Limb (tissue), 2 donors: ENCODE measurements around the gene SLC38A6.
"Not testable (repeated sequence)": the region's sequence is repeated elsewhere in the genome, so short reads cannot be mapped to it uniquely, and the experiment has no call there.

ENCODE experiments used
- DNase-seq, 2 donors: peaks; one replicate each; pipeline ENCODE4 v3.0.0-alpha.2; 2016; ENCODE audit errors: extremely low spot score in 2 of 2

SLC38A6 gene

DNA sequence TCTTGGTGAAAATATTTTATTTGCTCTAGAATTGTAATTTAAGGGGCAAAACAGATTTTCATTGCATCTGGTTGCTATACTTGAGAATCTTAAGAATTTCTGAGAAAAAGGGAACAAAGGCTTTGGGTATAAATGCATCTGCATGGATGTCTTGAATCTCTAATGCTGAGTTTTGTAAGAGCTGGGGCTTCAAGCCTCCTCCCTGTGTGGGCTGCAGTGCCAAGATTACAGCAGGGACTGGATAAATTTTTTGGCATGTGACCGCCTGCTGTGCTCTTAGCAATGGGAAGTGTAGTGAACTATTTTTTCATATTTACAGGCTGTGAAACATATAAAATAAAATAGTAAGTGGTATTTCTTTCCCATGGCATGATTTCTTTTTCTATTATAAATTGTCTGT, 70.0 kb downstream of the SLC38A6 start:
- DNase-seq, result peak; percentile 31 to 61

DNA sequence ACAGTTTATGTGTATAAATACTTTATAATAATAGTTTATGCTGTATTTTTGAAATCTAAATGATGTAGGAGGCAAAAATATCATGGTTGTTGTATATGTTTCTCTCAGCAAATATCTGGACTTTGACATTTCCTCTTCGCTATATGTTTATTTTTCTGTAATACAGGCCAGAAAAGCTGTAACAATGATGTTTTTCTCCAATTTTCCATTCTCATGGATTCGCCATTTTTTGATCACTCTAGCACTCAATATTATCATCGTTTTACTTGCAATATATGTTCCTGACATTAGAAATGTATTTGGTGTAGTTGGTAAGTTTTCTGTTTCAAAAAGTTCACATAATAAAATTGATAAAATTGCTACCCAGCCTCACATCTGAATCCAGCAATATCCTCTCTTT, 70.6 kb downstream of the SLC38A6 start:
- DNase-seq, result no peak

DNA sequence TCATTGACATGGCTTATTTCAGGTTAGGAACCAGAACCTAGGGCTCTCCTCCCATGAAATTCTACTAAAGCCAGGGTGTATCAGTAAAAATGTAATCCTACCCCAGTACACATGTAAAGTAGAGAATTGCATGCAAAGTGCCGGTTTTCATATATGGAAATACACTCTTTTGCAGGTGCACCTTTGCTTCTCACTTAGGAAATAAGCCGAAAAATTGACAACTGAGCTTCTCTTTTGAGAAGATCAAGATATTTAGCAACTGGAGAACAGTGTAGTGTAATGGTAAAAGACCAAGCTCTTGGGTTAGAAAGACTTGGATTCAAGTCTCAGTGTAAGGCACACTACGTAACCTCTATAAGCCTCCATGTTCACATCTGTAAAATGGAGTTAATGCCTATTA, 82.4 kb downstream of the SLC38A6 start:
- DNase-seq, result no peak

DNA sequence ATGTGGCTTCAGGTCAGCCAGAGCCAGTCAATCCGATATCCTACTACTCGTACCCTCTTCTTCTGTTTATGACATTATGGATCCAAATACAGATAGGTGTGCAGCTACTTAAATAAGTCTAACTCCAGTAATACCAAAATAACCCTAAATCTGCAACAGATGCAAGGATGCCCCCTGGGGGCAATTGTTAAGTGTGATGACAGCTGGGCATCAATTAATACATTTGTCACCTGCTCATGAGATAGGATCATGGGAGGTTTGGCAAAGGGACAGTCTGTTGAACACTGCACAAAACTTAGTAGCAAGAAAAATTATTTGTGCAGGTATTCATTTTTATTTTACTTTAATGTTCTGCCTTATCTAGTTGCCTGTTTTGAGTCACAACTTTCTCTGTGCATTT, 83.2 kb downstream of the SLC38A6 start:
- DNase-seq, result no peak

DNA sequence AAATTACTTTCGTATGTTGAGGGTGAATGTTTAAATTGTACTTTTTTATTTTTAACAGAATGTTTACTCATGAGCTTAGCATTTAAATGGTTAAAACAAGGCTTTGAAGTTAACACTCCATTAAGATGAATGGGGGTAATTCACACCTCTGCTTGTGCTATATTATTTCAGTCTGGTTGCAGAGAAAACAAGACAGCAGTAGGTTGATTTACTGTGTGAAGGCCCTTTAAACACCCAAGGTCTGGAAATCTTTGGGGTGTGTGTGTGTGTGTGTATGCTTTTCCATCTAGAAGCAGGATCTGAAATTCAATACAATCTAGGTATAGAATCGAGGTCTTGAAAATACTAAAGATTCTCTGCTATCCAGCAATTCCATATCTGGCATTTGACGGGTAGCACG, 83.8 kb downstream of the SLC38A6 start:
- DNase-seq, result peak in 1 of 2 donors; percentile 8

DNA sequence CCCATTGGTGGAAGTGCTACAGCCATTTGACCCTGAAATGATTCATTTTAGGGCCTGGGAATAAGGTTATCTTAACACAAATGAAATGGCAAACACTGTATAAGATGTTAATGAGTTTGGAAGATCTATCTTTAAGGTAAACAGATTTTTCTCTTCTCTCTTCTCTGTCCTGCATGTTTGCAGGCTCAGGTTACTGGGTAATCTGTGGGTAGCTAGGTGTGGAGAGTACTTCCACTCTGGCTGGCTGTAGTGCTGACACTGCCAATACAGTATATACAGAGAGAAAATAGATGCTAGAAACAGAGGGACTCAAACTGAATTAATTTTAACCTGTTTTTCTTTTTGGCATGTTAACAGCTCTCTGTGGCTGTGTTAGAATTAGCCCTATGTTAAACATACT, 84.6 kb downstream of the SLC38A6 start:
- no peak for DNase-seq

DNA sequence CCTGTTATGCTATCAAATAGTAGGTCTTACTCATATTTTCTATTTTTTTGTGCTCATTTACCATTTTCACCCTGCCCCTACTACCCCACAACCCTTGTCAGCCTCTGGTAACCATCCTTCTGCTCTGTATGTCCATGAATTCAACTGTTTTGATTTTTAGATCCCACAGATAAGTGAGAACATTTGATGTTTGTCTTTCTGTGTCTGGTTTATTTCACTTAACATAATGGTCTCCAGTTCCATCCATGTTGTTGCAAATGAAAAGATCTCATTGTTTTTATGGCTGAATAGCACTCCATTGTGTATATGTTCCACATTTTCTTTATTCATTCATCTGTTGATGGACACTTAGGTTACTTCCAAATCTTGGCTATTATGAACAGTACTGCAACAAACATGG, 91.4 kb downstream of the SLC38A6 start:
- not testable (repeated sequence) for DNase-seq

DNA sequence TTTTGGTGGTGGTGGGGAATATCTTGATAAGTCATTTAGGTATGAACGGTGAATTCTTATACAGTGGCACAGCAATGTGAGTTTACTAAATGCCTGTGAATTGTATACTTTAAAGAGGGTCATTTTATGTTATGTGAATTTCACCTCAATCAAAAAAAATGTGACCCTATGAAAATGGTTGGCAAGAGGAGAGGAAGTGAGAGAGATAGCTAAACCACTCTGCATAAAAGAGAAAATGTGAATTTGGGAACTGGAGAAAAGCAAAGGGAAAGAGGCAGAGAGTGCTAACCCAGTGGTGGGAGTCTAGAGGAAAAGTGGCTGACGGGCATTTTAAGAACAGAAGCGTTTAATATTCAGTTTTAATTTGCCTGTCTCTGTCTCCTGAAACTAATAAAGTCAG, 93.8 kb downstream of the SLC38A6 start:
- no peak for DNase-seq

DNA sequence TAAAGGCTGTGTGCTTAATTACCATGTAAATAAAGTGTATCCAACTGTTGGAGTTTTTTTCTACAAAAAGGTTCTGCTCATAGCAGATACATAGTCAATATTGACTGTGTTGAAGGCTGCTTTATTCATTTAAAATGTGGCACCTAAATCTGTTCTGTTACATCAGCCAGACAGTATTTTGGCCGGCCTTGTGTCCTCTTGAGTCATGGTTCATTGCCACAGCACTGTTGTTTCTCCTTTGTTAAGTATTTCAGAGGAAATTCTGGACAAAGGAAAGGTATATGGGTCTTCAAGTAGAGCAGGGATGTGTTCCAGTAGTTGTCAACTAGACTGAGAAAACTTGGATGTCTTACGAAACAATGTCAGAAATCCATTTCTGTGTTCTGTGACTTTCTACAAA, 95.5 kb downstream of the SLC38A6 start:
- DNase-seq, result no peak

DNA sequence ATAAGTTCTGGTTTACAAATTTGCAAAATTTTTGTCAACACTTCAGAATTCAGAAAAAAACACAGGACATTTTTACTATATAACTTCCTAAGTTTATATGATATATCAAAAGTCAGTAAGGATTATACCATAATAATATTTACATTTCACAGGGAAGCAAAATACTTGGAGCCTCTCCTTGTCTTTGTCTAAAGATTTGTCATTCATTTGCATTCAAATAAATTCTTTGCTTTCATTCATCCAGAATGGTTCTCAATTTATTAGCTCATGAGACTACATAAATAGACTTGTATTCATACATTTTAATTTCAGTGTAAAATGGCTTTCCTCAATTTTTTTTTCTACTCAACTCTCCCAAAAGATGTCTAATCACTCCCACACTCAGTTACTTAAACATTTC, 96.4 kb downstream of the SLC38A6 start:
- no peak for DNase-seq

DNA sequence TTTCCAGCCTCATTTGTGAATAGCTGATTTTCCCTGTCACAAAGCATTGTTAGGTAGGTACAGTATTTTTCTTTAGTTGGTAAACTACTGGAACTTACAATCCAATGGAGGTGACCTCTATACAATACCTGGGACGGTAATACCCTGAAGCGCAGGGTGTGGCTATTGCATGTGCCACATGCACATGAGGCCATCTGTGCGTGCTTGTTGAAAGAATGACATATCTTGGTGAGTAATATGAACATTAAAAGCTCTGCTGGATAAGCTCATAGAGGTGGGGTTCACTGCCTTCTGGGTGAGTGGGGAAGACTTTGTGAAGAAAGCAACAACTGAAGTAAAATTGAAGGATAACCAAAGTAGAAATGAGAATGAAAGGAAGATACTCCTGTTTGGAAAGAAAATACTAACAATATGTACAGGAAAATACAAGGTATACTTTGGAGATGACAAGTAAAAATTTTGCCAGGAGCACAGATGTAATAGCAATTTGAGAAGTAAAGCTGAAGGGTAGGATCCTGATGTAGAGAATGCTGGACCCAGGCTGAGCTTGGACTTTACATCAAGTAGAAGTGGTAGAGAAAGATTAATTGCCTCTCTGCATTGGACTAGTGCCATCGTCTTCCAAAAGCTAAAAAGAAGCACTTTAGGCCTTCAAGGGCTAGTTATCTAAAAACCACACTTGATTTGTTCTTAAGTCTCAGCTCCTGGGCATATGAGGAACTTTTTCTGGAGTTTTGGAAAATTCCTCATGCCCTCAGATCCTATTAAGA, 97.1 kb downstream of the SLC38A6 start:
- DNase-seq, result no peak

DNA sequence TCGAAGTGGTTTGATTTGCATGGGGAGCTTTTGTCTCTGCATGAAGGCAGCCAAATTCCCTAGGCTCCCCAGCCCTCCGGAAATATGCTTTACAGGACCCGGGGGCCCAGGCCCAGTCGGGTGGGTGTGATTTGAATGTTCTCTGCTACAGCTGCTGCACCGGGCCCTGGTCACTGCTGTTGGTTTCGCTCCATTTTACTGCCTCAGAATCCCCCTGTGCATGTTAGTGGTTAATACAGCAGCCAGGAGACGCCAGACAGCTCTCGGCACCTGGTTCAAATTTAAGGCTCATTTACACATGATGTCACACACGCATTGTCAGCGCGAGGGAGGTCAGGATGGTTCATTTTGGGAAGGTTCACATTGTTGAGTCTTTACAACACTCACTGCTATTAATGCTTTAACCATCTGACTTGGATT, 99.6 kb downstream of the SLC38A6 start:
- peak; percentile 76 to 85 for DNase-seq

DNA sequence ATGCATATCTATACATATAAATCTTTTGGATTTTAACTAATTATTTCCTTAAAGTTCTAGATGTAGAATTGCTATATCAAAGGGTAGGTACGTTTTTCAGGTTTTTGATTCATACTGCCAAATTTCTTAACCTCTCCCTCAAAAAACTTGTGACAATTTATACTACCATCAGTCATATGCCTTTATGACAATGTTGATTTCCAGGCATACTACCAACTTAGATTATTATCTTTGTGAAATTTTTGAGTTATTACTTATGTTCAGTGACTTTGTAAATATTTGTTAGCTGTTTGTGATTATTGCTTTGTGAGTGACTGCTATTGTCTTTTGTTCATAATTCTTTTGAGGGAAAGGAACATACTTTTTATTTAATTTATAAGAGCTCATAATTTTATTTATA, 107.0 kb downstream of the SLC38A6 start:
- no peak for DNase-seq

DNA sequence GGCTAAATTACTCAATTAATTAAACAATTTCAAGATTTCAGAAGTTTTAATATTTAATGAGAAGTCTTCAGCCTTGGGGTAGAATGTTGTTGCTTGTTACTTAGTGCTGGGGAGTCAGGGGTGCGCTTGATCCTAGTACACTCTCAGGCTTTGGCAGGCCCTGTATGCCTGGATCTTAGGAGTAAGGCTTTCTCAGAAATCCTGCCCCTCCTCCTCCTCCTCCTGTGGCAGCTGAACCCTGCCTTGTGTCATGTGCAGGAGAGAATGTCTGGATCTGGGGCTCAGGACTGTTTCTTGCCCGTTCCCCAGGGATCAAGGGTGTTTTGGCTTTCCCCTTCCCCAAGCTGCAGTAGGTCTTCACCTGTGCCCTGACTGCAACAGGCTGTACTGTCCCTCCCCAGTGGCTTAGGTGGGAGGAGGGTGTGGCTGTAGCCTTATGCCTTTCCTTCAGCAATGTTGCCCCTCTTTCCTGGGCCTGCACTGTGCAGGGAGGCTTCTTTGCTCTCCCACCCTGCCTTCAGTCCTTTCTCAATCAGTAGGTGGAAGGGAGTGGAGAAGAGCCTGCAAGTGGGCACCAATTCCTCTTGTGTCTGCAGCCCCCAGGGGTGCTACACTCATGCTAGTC, 108.2 kb downstream of the SLC38A6 start:
- DNase-seq, result no peak

DNA sequence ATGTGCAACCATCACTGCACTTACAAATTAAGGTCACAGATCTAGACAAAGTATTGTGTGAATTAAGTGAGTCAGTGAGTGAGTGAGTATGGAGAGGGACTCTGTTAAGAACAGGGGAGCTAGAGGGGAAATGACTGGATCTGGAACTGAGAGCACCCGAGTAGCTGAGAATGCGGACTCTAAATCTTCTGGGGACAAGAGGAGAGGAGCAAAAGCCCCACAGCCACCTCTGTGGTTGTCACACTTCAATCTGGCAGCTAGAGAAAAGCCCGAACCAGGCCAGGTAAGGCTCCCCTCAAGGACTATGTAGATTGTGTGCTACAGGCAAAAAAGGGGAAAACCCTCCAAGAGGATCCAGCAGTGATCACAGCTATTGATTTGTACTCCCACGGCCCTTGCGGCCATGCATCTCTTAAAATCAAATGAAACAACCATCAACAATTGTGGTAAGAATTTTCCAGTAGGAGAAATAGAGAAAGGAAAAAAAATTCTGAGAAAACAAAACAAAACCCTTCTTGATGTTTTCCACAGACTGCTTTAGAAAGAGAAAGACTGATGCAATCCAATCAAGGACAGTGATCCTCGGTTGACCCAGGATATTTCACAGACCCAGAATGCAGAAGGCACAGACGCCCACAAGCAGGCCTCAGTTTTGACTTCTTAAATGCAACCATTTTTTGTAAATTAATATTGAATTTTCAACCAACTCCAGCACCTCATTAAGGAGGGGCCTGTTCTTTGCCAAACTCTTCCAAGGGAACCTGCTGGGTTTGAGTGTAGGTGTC, 109.6 kb downstream of the SLC38A6 start:
- DNase-seq, result no peak

DNA sequence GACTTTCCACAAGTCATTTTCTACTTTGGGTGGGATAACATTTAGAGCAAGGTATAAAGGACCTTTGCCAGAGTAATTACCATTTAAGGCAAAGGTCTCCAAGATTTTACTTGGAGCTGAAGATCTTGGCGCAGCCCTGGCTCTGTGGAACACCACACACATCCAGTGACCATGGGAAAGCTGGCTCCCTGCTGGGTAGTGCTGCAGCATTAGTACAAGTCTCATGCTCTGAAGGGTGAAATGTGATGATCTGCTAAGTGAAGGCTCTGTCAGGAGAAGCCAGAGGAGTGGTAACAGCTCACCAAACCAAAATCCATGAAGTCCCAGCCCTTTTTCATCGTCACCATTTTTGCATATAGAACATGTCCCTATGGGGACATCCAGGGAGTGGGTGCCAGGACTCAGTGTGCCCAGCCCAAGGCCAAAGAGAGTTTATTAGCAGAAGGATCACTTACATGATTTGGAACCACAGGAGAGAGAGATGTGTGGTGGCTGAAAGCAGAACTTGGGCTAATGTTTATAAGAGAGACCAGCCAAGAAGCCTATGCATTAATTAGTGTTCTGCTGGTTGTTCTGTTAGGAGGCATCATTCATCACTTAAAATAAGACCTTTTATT, 110.7 kb downstream of the SLC38A6 start:
- DNase-seq, result no peak

DNA sequence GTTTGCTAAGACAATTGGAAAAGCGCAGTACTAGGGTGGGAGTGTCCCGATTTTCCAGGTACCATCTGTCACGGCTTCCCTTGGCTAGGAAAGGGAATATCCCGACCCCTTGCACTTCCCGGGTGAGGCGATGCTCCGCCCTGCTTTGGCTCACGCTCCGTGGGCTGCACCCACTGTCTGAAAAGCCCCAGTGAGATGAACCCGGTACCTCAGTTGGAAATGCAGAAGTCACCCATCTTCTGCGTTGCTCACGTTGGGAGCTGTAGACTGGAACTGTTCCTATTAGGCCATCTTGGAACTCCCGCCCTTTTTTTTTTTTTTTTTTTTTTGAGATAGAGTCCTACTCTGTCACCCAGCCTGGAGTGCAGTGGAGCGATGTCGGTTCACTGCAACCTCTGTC, 117.1 kb downstream of the SLC38A6 start:
- not testable (repeated sequence) for DNase-seq

DNA sequence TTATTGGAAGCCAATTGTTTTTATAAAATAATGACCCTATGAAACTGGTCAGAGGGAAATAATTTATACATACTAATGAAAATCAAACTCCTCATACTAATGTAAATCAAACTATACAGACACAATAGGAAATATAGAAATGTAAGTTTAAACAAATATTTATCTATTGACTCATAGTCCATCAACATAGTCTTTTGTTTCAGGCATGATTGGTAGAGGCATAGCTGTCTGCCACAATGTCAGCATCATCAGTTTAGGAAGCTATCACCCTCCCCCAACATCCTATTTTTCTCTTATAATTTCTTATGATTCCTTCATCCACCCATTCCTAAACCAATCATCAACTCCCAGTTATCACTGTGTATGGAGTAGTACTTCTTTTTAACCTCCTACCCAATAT, 117.7 kb downstream of the SLC38A6 start:
- no peak for DNase-seq

DNA sequence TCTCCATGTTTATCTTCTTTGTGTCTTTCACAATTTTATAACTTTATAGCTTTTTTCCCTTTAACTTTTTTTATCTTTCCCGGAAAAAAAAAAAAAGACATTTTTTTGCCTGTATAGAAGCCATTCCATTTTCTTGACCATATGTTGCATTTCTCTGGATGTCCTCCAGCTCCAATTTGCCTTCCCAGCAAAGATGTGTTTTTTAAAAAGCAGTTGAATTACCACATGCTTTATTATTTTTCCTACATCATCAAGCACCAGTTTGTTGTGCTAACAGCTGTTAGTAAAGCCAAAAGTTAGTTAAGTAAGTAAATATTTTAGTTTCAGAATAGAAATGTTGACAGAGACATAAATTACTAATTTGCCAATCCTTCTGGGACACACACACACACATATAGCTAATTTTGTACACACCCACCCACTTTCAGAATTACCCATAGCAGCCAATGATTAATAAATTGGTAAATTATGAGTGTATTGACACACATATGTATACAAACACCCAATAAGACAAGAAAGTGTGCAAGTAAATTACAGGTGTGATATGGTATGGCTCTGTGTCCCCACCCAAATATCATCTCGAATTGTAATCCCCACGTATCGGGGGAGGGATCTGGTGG, 118.3 kb downstream of the SLC38A6 start:
- peak in 1 of 2 donors; percentile 53 for DNase-seq

DNA sequence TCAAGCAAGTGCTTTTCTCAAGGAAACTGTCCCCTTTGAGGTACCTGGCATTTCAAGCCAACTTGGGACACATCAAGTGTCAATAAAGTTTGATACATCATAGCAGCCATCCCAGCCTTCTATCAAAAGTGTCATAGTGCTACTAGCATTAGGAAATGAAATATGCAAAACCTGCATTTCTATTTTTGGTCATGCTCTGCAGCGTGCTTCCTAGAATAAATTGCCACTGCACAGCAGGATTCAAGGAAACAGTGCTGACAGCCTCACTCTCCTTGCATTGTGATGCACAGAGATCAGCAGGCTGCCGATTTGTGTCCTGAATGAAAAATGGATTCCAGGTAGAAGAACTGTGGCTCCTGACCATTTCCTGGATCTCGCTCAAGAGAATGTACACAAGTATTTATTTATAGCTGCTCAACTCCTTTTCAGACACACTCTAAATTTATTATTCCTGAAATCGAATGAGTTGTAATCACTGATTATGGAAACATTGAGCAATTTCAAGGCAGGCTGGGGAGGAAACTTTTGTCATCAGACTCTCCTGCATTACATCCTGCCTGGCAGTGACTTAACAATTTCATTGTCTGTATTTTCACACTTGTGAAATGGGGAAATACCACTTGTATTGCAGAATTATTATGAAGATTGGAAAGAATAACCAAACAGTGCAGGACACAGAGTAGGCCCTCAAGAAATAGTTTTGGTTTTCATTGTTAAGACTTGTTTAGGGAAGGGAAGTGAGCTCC, 120.9 kb downstream of the SLC38A6 start:
- peak in 1 of 2 donors; percentile 47 for DNase-seq
